OCI-LY3 (cell line): ENCODE measurements around the gene TDRKH.

Experiments used
- EZH2phosphoT487 ChIP-seq: fragments of 200-600 bp; shearing (Covaris generic); IDR thresholded peaks from 2 replicates; pipeline ENCODE4 v1.6.1; 2018; ENCODE audit warnings: antibody characterized with exemption, mixed run types, low read depth
- TF ChIP-seq, protein P1 (sequence below): fragments of 200-600, 300-600 bp; sonication (generic); IDR thresholded peaks from 2 replicates; pipeline ENCODE4 v1.5.1; 2014; ENCODE audit warnings: antibody characterized with exemption, low read length, low read depth

DNA sequence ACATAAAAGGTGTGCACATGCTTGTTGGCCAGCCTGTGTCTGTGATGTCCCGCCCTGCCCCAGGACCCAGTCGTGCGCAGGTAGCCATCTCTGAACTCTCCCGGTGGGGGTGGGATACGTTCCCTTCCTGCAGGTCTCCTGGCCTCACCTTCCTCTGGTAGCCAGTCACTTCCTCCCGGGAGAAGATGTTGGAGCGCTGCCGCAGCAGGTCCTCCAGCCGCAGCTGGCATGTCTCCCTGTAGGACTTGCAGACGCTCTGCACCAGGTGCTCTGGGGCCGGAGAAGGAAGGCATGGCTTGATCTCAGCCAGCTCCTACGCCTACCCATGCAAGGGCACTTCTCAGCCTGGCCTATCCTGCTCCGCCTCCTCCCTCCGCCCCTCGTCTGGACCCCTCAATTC, 24.1 kb upstream of the TDRKH start:
- TF ChIP-seq, protein P1, sequence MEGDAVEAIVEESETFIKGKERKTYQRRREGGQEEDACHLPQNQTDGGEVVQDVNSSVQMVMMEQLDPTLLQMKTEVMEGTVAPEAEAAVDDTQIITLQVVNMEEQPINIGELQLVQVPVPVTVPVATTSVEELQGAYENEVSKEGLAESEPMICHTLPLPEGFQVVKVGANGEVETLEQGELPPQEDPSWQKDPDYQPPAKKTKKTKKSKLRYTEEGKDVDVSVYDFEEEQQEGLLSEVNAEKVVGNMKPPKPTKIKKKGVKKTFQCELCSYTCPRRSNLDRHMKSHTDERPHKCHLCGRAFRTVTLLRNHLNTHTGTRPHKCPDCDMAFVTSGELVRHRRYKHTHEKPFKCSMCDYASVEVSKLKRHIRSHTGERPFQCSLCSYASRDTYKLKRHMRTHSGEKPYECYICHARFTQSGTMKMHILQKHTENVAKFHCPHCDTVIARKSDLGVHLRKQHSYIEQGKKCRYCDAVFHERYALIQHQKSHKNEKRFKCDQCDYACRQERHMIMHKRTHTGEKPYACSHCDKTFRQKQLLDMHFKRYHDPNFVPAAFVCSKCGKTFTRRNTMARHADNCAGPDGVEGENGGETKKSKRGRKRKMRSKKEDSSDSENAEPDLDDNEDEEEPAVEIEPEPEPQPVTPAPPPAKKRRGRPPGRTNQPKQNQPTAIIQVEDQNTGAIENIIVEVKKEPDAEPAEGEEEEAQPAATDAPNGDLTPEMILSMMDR, result no peak
- no peak for TF ChIP-seq EZH2phosphoT487
